ENCODE data around the gene VPS26B.
"Not testable (repeated sequence)": the region's sequence is repeated elsewhere in the genome, so short reads cannot be mapped to it uniquely, and the experiment has no call there.

Gene VPS26B

DNA sequence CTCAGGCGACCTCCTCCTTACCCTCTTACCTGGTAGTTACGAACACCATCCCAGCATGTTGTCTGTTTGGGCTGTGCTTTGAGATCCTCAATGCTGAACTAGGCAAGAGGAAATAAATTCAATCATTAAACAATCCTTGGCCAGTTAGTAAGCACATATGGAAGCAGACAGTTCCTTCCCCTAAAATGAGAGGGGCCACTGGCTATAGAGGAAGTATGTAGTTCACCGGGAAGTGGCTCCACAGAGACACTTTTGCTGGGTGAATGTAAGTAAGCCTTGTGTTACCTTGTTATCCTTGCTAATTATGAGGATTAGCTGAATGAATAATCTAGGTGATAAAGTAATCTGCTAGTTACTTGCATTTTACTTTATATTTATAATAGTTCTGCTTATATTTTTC is 25.8 kb downstream of the VPS26B start:
- Histone ChIP-seq H3K4me1 (ENCODE audit: insufficient read depth, insufficient read length) (no peaks in the 10 kb centered on the region), H3K4me3 (ENCODE audit: insufficient read length, low read depth) (no peak overlapping the region), H3K27me3 (ENCODE audit: insufficient read depth, insufficient read length) (no peaks in the 10 kb centered on the region), H3K9ac (ENCODE audit: insufficient read length, low read depth) (no peak overlapping the region), H3K9me3 (ENCODE audit: insufficient read depth, low read length) (no peaks in the 10 kb centered on the region), H3K36me3 (ENCODE audit: insufficient read depth, insufficient read length, low read length) (peaks cover 52% of the 10 kb centered on the region)
- TF ChIP-seq SUZ12 (IDR thresholded peaks at IDR 0.05; ENCODE audit: extremely low read depth, insufficient read depth, insufficient read length) (no peak), ZNF274 (IDR thresholded peaks at IDR 0.05; ENCODE audit: low read depth, low read length) (no peak), YY1 (IDR thresholded peaks at IDR 0.05; ENCODE audit: insufficient read depth, insufficient read length) (no peak)
- DNase-seq (ENCODE audit: low read depth, low spot score) = no peak

- TF ChIP-seq SUZ12 (IDR thresholded peaks at IDR 0.05; ENCODE audit: extremely low read depth, insufficient read depth, insufficient read length) (no peak), ZNF274 (IDR thresholded peaks at IDR 0.05; ENCODE audit: low read depth, low read length) (no peak), YY1 (IDR thresholded peaks at IDR 0.05; ENCODE audit: insufficient read depth, insufficient read length) (no peak)
- Histone ChIP-seq H3K36me3 (ENCODE audit: insufficient read depth, insufficient read length, low read length) (peaks cover 48% of the 10 kb centered on the region), H3K9ac (ENCODE audit: insufficient read length, low read depth) (no peak overlapping the region), H3K4me3 (ENCODE audit: insufficient read length, low read depth) (no peak overlapping the region), H3K9me3 (ENCODE audit: insufficient read depth, low read length) (no peaks in the 10 kb centered on the region), H3K27me3 (ENCODE audit: insufficient read depth, insufficient read length) (no peaks in the 10 kb centered on the region), H3K4me1 (ENCODE audit: insufficient read depth, insufficient read length) (no peaks in the 10 kb centered on the region)
- DNase-seq (ENCODE audit: low read depth, low spot score) = no peak
These were observed 26.2 kb downstream of the VPS26B start for GRCh38 chr11:134250675-134251074.

DNA sequence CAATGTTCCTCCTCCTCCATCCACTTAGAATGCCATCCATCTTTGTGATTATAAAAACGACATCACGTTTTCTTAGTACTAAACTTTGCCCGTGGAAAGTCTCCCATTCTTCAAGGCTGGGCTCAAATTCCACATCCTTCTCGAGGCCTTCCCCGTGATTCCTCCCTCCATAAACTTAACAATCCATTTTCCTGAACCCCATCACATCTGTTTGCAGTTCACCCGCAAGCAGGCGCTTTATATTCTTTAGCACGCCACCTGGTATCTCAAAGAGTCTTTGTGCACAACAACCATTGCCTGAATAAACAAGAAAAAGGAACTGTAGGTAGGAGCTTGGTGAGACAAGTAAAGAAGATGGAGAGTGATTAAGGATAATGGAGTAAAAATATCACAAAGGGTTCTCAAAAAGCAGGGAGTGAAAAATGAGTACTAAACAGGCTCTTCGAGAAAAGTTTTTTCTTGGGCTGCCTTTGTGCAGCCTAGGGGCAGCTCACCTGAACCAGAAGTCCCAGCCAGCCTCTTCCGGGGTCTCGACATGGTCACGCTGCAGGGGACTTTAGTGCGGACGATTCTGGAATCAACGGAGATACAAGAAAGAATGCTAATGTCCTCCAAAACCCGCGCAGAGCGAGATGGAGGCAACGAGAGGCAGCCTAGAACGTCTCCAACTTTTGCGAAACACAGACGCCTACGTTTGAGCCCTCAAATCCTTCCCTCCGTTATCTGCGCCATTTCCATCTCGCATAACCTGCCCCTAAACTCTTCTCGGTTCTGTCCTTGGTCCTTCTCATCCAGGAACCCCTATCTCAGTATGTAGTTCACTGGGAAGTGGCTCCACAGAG is 28.1 kb downstream of the VPS26B start:
- TF ChIP-seq YY1 (IDR thresholded peaks at IDR 0.05; ENCODE audit: insufficient read depth, insufficient read length) (no peak), SUZ12 (IDR thresholded peaks at IDR 0.05; ENCODE audit: extremely low read depth, insufficient read depth, insufficient read length) (no peak), ZNF274 (IDR thresholded peaks at IDR 0.05; ENCODE audit: low read depth, low read length) (no peak)
- Histone ChIP-seq H3K9ac (ENCODE audit: insufficient read length, low read depth) (peak overlapping the region; percentile 90), H3K9me3 (ENCODE audit: insufficient read depth, low read length) (no peaks in the 10 kb centered on the region), H3K27me3 (ENCODE audit: insufficient read depth, insufficient read length) (no peaks in the 10 kb centered on the region), H3K4me3 (ENCODE audit: insufficient read length, low read depth) (peak overlapping the region; percentile 90), H3K4me1 (ENCODE audit: insufficient read depth, insufficient read length) (no peaks in the 10 kb centered on the region), H3K36me3 (ENCODE audit: insufficient read depth, insufficient read length, low read length) (peaks cover 42% of the 10 kb centered on the region)
- DNase-seq (ENCODE audit: low read depth, low spot score) = no peak

DNA sequence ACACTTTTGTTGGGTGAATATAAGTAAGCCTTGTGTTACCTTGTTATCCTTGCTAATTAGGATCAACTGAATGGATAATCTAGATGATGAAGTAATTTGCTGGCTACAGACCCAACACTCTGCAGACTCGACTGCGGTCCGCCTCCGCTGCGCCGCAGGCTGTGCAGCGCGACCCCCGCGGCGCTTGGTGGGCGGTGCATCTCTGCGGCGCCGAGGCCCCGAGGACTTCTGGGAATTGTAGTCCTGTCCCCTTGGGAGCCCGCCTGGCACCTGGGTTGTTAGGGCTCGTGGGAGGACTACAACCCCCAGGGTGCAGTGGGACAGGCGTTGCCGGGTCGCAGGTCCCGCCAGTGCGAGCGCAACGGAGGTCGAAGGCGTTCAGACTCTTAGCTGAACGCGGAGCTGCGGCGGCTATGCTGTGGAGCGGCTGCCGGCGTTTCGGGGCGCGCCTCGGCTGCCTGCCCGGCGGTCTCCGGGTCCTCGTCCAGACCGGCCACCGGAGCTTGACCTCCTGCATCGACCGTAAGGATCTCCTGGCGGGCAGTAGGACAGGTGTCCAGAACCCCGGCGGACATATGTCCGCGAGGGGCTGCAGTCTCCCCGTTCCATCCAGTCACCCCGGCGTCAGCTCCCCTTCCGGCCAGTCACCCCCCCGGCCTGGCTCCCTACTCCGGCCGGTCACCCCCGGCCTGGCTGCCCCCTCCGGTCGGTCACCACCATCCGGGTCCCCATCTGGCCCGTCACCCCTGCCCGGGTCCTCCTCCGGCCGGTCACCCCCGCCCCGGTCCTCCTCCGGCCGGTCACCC is 28.9 kb downstream of the VPS26B start, which contains the start of the genes ACAD8 and THYN1:
Gene ACAD8, plus strand, starts transcription at position 381 of the 806 bp plus-strand sequence. Its CDS starts 33 bp downstream, at position 414.
Gene THYN1, minus strand, starts transcription at position 165 of the 806 bp plus-strand sequence. CDS start 470 bp downstream, outside the sequence.
- DNase-seq (ENCODE audit: low read depth, low spot score) = peak; percentile 97
- H3K9ac ChIP-seq (ENCODE audit: insufficient read length, low read depth) = peak within 1 kb of the TSS; percentile 90
- TF ChIP-seq SUZ12 (IDR thresholded peaks at IDR 0.05; ENCODE audit: extremely low read depth, insufficient read depth, insufficient read length) (no peak), ZNF274 (IDR thresholded peaks at IDR 0.05; ENCODE audit: low read depth, low read length) (no peak), YY1 (IDR thresholded peaks at IDR 0.05; ENCODE audit: insufficient read depth, insufficient read length) (no peak)
- no peaks in the 10 kb centered on the region for H3K9me3 ChIP-seq (ENCODE audit: insufficient read depth, low read length)
- no peaks in the 10 kb centered on the region for H3K4me1 ChIP-seq (ENCODE audit: insufficient read depth, insufficient read length)
- peak within 1 kb of the TSS; percentile 90 for H3K4me3 ChIP-seq (ENCODE audit: insufficient read length, low read depth)
- H3K36me3 ChIP-seq (ENCODE audit: insufficient read depth, insufficient read length, low read length) = peaks cover 39% of the 10 kb centered on the region
- H3K27me3 ChIP-seq (ENCODE audit: insufficient read depth, insufficient read length) = no peaks in the 10 kb centered on the region

DNA sequence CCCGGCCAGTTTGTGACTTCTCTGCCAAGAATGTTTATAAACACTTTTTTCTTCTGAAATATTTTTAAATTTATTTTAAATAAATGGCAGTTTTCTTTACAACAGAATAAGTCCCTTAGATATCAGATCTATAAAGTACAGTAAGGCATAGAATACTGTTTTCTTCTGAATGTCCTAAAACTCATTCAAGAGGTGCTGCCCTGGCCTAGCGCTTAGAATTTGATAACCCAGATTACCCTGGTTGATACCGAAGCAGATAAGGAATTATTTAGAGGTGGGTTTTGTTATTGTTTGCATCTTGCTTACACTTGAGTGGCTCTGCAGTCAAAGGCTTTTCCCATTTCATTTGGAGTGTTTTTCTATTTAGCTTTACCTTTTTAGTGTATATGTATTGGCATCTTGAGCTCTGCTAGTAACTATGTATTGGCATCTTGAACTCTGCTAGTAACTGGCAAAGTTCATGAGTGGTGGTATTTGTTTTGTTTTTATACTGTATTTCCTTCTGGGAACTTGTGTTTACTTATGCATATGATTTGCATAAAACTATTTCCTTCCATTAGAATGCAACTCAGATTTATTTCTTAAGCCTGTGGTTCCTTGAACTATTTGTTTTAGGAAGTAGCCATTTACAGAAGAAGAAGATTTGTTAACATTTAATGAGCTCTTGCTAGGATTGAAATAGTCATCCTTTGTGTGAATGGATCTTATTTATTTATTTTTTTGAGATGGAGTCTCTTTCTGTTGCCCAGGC is 30.1 kb downstream of the VPS26B start:
- Histone ChIP-seq H3K9ac (ENCODE audit: insufficient read length, low read depth) (no peak overlapping the region), H3K27me3 (ENCODE audit: insufficient read depth, insufficient read length) (no peaks in the 10 kb centered on the region), H3K36me3 (ENCODE audit: insufficient read depth, insufficient read length, low read length) (peaks cover 38% of the 10 kb centered on the region), H3K4me3 (ENCODE audit: insufficient read length, low read depth) (peak overlapping the region; percentile 90), H3K9me3 (ENCODE audit: insufficient read depth, low read length) (no peaks in the 10 kb centered on the region), H3K4me1 (ENCODE audit: insufficient read depth, insufficient read length) (no peaks in the 10 kb centered on the region)
- DNase-seq (ENCODE audit: low read depth, low spot score) = no peak
- TF ChIP-seq YY1 (IDR thresholded peaks at IDR 0.05; ENCODE audit: insufficient read depth, insufficient read length) (no peak), SUZ12 (IDR thresholded peaks at IDR 0.05; ENCODE audit: extremely low read depth, insufficient read depth, insufficient read length) (no peak), ZNF274 (IDR thresholded peaks at IDR 0.05; ENCODE audit: low read depth, low read length) (no peak)

DNA sequence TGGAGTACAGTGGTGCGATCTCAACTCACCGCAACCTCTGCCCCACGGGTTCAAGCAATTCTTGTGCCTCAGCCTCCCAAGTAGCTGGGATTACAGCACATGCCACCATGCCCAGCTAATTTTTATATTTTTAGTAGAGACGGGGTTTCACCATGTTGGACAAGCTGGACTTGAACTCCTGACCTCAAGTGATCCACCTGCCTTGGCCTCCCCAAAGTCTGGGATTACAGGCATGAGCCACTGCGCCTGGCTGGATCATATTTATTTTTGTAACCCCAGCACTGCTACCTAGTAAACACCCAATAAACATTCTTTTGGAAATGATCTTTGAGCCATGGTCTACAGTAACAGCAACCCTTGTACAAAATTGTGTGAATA is 30.7 kb downstream of the VPS26B start:
- not testable (repeated sequence) for H3K27me3 ChIP-seq (ENCODE audit: insufficient read depth, insufficient read length); H3K9me3 ChIP-seq (ENCODE audit: insufficient read depth, low read length); H3K9ac ChIP-seq (ENCODE audit: insufficient read length, low read depth); H3K4me1 ChIP-seq (ENCODE audit: insufficient read depth, insufficient read length); H3K4me3 ChIP-seq (ENCODE audit: insufficient read length, low read depth); DNase-seq (ENCODE audit: low read depth, low spot score)
- H3K36me3 ChIP-seq (ENCODE audit: insufficient read depth, insufficient read length, low read length) = peaks cover 38% of the 10 kb centered on the region

Measured in NT2/D1 (cell line).